ENCODE data around the gene SBF2. TPM values are rescaled to one million over a fixed set of nuclear protein-coding genes. Genes with fewer than 3 reads are reported as not detected.

SBF2 gene
- total and polyA plus RNA-seq, 2 donors (not counting 3 experiments of a cell fraction or from before 2014, with no cell fraction given): 15.4 to 42.4 TPM

- no peak overlapping the region for H3K4me3 ChIP-seq (replicated peaks in 1 of 3; ENCODE audit: insufficient read depth in 1 of 3, low read depth in 1 of 3, low read length in 3 of 3)
- H2AFZ ChIP-seq (ENCODE audit: low read depth, low read length): no peak overlapping the region
- dilution Hi-C loops (cut with MboI; ENCODE audit: extremely low pct_ligation_motif_present, low sequenced_read_pairs) (no loop called here), intact Hi-C loops (cut with micrococcal nuclease) (no loop called here)
- no peaks in the 10 kb centered on the region for H3K9me3 ChIP-seq (replicated peaks; ENCODE audit: control insufficient read depth, insufficient read depth, low read length)
- no peaks in the 10 kb centered on the region for H3K27me3 ChIP-seq (ENCODE audit: control insufficient read depth in 2 of 2, insufficient read depth in 2 of 2, low read length in 2 of 2)
- no peak overlapping the region for H3K9ac ChIP-seq (replicated peaks; ENCODE audit: extremely low read depth, insufficient read depth, low read length)
- no TSS peak for BruUV-seq (replicated peaks)
- H3K4me1 ChIP-seq (ENCODE audit: control insufficient read depth, extremely low read depth, insufficient read depth, low read length): no peaks in the 10 kb centered on the region
- no peaks in the 10 kb centered on the region for H3K9me1 ChIP-seq (replicated peaks; ENCODE audit: control insufficient read depth, extremely low read depth, insufficient read depth, low read length)
- no peak for DNase-seq (ENCODE audit: low read depth, low spot score)
- FAIRE-seq: no peak
- no peaks in the 10 kb centered on the region for H3K79me2 ChIP-seq (ENCODE audit: control insufficient read depth, insufficient read depth, low read length)
- no peaks in the 10 kb centered on the region for H4K20me1 ChIP-seq (replicated peaks; ENCODE audit: control insufficient read depth, extremely low read depth, insufficient read depth, low read length)
- ChIA-PET POLR2A (no interaction called here), CTCF (no interaction called here)
- peaks cover 3% of the 10 kb centered on the region in 2 experiments for H3K36me3 ChIP-seq (ENCODE audit: control insufficient read depth in 2 of 2, extremely low read depth in 1 of 2, insufficient read depth in 2 of 2, low read length in 2 of 2)
- H3K4me2 ChIP-seq (ENCODE audit: insufficient read depth, low read length): no peak overlapping the region
- TF ChIP-seq JUN (IDR thresholded peaks at IDR 0.05; ENCODE audit: borderline replicate concordance, insufficient read depth, insufficient read length, low read depth): no peak
- TF ChIP-seq FOS (IDR thresholded peaks at IDR 0.05; ENCODE audit: borderline replicate concordance, insufficient read depth, low read length): no peak
- no peak for TF ChIP-seq MYC (IDR thresholded peaks at IDR 0.05; ENCODE audit: low read depth, low read length)
- no peak for TF ChIP-seq GATA2 (IDR thresholded peaks at IDR 0.05; ENCODE audit: insufficient read depth, insufficient read length, low read depth, low read length)
- TF ChIP-seq MAX (IDR thresholded peaks at IDR 0.05; ENCODE audit: insufficient read depth, insufficient read length): no peak
- no peak for TF ChIP-seq EZH2 (IDR thresholded peaks at IDR 0.05; ENCODE audit: borderline replicate concordance, low read depth, low read length, severe bottlenecking)
- no peak for TF ChIP-seq POLR2AphosphoS5 (IDR thresholded peaks at IDR 0.05; ENCODE audit: insufficient read depth, low read depth, low read length)
- no peak for TF ChIP-seq POLR2A (IDR thresholded peaks at IDR 0.05; ENCODE audit: low read depth, low read length)
- TF ChIP-seq, protein P1, sequence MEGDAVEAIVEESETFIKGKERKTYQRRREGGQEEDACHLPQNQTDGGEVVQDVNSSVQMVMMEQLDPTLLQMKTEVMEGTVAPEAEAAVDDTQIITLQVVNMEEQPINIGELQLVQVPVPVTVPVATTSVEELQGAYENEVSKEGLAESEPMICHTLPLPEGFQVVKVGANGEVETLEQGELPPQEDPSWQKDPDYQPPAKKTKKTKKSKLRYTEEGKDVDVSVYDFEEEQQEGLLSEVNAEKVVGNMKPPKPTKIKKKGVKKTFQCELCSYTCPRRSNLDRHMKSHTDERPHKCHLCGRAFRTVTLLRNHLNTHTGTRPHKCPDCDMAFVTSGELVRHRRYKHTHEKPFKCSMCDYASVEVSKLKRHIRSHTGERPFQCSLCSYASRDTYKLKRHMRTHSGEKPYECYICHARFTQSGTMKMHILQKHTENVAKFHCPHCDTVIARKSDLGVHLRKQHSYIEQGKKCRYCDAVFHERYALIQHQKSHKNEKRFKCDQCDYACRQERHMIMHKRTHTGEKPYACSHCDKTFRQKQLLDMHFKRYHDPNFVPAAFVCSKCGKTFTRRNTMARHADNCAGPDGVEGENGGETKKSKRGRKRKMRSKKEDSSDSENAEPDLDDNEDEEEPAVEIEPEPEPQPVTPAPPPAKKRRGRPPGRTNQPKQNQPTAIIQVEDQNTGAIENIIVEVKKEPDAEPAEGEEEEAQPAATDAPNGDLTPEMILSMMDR (IDR thresholded peaks at IDR 0.05; ENCODE audit: extremely low read depth in 1 of 2, insufficient read depth in 1 of 2, low read depth in 1 of 2, low read length in 2 of 2): no peak
- no peak overlapping the region for H3K27ac ChIP-seq (ENCODE audit: insufficient read depth, low read depth, low read length)
These were observed 338.6 kb downstream of the SBF2 start for GRCh38 chr11:9955391-9955790.
